Neural cell (in vitro differentiated cells): ENCODE data around the gene APP. TPM values are rescaled to one million over a fixed set of nuclear protein-coding genes. Genes with fewer than 3 reads are reported as not detected.

ENCODE experiments used
- H2AFZ ChIP-seq: fragments of 200-600, 300-800 bp; sonication (generic), shearing (Covaris generic); 2 replicates; pipeline ENCODE4 v1.6.0; 2014; ENCODE audit warnings: low read depth, mild to moderate bottlenecking, antibody characterized with exemption, low read length, moderate library complexity
- H3F3A ChIP-seq: fragments of 200-600 bp; shearing (Covaris generic); 2 replicates; pipeline ENCODE4 v1.6.1; 2016; ENCODE audit warnings: mild to moderate bottlenecking, moderate library complexity, mixed read lengths, antibody characterized with exemption, low read length; ENCODE audit not compliant: insufficient read depth, poor library complexity, severe bottlenecking
- H3K27ac ChIP-seq: fragments of 200-600, 300-800 bp; sonication (generic), shearing (Covaris generic); 2 replicates; pipeline ENCODE4 v1.5.1; 2014; ENCODE audit warnings: mild to moderate bottlenecking, low read length, moderate library complexity
- H3K27me3 ChIP-seq: fragments of 300-800, 200-600 bp; sonication (generic), shearing (Covaris generic); 2 replicates; pipeline ENCODE4 v1.6.0; 2014; ENCODE audit warnings: mild to moderate bottlenecking, low read depth, low read length, moderate library complexity; ENCODE audit not compliant: insufficient read depth
- H3K36me3 ChIP-seq: fragments of 300-800, 200-600 bp; sonication (generic), shearing (Covaris generic); 2 replicates; pipeline ENCODE4 v1.5.1; 2014; ENCODE audit warnings: mild to moderate bottlenecking, antibody characterized with exemption, low read length, moderate library complexity; ENCODE audit not compliant: insufficient read depth
- H3K4me2 ChIP-seq: fragments of 300-800, 200-600 bp; sonication (generic), shearing (Covaris generic); 2 replicates; pipeline ENCODE4 v1.6.0; 2014; ENCODE audit warnings: mild to moderate bottlenecking, low read length
- H3K4me3 ChIP-seq: fragments of 300-800, 200-600 bp; sonication (generic), shearing (Covaris generic); 2 replicates; pipeline ENCODE4 v1.5.1; 2014; ENCODE audit warnings: mild to moderate bottlenecking, low read length, moderate library complexity
- H3K79me2 ChIP-seq: fragments of 200-600 bp; shearing (Covaris generic); replicated peaks from 2 replicates; pipeline ENCODE4 v1.6.0; 2014; ENCODE audit warnings: mild to moderate bottlenecking, low read length, moderate library complexity; ENCODE audit not compliant: insufficient read depth
- H3K9ac ChIP-seq: fragments of 300-800, 200-600 bp; sonication (generic), shearing (Covaris generic); 2 replicates; pipeline ENCODE4 v1.6.1; 2016; ENCODE audit warnings: mild to moderate bottlenecking, low read length, mixed read lengths
- H3K9me2 ChIP-seq: fragments of 200-600 bp; shearing (Covaris generic); 2 replicates; pipeline ENCODE4 v1.6.1; 2016; ENCODE audit warnings: mild to moderate bottlenecking, low read length, mixed read lengths; ENCODE audit not compliant: insufficient read depth
- H3K9me3 ChIP-seq: fragments of 200-600, 300-800 bp; sonication (generic), shearing (Covaris generic); 2 replicates; pipeline ENCODE4 v1.6.1; 2016; ENCODE audit warnings: mild to moderate bottlenecking, mixed run types, low read length, moderate library complexity, mixed read lengths
- H4K20me1 ChIP-seq: fragments of 200-600 bp; shearing (Covaris generic); 2 replicates; pipeline ENCODE4 v1.6.1; 2016; ENCODE audit warnings: mild to moderate bottlenecking, mixed run types; ENCODE audit not compliant: insufficient read depth
- EP300 ChIP-seq: fragments of 450-650 bp; conservative IDR thresholded peaks from 2 replicates; pipeline ENCODE4 v1.6.1; 2014; ENCODE audit warnings: antibody characterized with exemption, mild to moderate bottlenecking, moderate library complexity; ENCODE audit not compliant: poor library complexity, severe bottlenecking
- EZH2 ChIP-seq: fragments of 200-600, 300-800 bp; shearing (Covaris generic), sonication (generic); IDR thresholded peaks from 2 replicates; pipeline ENCODE4 v1.6.1; 2014; ENCODE audit warnings: antibody characterized with exemption, low read length, borderline replicate concordance, mild to moderate bottlenecking; ENCODE audit not compliant: insufficient read depth, poor library complexity, severe bottlenecking
- MXI1 ChIP-seq: fragments of 450-650 bp; conservative IDR thresholded peaks from 2 replicates; pipeline ENCODE4 v1.6.1; 2014; ENCODE audit warnings: antibody characterized with exemption, mild to moderate bottlenecking; ENCODE audit not compliant: poor library complexity, severe bottlenecking
- POLR2AphosphoS5 ChIP-seq: IDR thresholded peaks from 2 replicates; pipeline ENCODE4 v1.6.1; 2012
- RAD21 ChIP-seq: fragments of 450-650 bp; conservative IDR thresholded peaks from 2 replicates; pipeline ENCODE4 v1.6.1; 2014; ENCODE audit warnings: antibody characterized with exemption, mild to moderate bottlenecking, moderate library complexity
- SMC3 ChIP-seq: fragments of 450-650 bp; conservative IDR thresholded peaks from 2 replicates; pipeline ENCODE4 v1.6.1; 2014; ENCODE audit warnings: antibody characterized with exemption, mild to moderate bottlenecking, moderate library complexity; ENCODE audit not compliant: poor library complexity
- TAF1 ChIP-seq: IDR thresholded peaks from 2 replicates; pipeline ENCODE4 v1.6.1; 2012; ENCODE audit warnings: low read depth
- polyA plus RNA-seq: library from polyadenylated mRNA; depleted of rRNA; stranded (reverse); fragments of >200 nt; gene quantifications from 2 replicates; pipeline ENCODE4 v1.2.3, GENCODE V29; 2014
- TF ChIP-seq, protein P1 (sequence below): IDR thresholded peaks from 2 replicates; pipeline ENCODE4 v1.6.1; 2012; ENCODE audit warnings: borderline replicate concordance
- TF ChIP-seq, protein P2 (sequence below): fragments of 450-650 bp; IDR thresholded peaks from 2 replicates; pipeline ENCODE4 v1.5.1; 2014; ENCODE audit warnings: antibody characterized with exemption, mild to moderate bottlenecking, moderate library complexity; ENCODE audit not compliant: poor library complexity, severe bottlenecking

The APP gene
- polyA plus RNA-seq, 1 donor from 2014 or later, result 470 TPM

DNA sequence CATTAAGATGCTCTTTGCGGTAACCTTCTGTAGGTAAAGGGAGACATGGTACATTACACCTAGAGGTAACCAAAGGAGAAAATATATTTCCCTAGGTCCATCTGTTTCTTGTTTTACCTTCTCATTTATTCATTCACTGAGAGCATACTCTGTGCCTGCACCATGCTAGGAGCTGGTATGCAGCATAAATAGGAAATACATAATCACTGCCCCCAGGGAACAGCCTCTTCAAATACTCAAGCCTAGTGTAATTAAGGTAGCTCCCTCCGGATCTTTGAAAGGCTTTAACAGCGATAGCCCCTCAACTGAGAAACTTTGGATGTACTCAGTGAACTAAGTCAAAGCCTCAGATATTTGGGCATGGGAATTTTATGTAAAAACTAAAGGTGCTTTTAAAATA, 312.2 kb downstream of the APP start:
- Histone ChIP-seq H3K9me2 (no peaks in the 10 kb centered on the region), H3K36me3 (no peaks in the 10 kb centered on the region), H3K4me3 (no peak overlapping the region), H3K4me2 (no peak overlapping the region), H3K9ac (no peak overlapping the region), H3K9me3 (no peaks in the 10 kb centered on the region), H3K79me2 (no peaks in the 10 kb centered on the region), H4K20me1 (no peaks in the 10 kb centered on the region), H3K27me3 (no peaks in the 10 kb centered on the region), H3K27ac (no peak overlapping the region), H3F3A (no peaks in the 10 kb centered on the region), H2AFZ (no peak overlapping the region)
- TF ChIP-seq MXI1 (no peak), EP300 (no peak)

DNA sequence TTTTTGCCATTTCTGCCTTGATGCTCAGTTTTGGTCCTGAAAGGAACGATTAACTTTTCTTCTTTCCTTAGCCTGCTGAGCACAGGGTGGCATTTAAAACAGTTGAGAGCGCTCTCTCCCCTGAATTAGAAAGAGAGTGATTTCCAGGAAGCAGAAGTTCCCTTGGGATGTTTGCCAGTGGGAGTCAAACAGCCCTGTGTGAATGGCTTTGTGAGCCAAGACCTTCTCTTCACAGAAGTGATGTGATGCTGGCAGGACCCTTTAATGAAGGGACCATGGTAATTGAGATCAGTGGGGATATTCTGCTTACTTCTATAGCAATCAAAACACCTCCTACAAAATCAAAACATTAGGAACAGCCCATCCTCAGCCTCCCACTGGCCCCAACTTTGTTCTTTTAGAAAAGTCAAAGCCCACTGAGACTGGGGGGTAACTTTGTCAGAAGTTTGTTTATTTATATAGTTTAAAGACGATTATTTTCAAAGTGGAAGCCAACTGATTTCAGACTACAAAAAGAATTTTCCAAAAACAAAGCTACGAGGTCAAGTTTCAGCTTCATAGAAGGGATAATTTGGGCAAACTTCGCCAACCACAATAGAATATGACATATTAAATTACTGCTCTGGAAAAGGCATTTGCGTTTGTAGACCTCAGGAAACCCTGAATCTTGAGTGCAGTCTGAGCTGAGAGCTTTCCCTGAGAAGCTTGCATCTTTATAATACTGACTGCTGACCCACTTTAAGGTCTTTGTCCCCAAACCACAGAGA, 313.1 kb downstream of the APP start:
- H3K27ac ChIP-seq, result no peak overlapping the region
- no peaks in the 10 kb centered on the region for H3K79me2 ChIP-seq
- H3K9ac ChIP-seq, result no peak overlapping the region
- H3K4me3 ChIP-seq, result no peak overlapping the region
- H3K9me2 ChIP-seq, result no peaks in the 10 kb centered on the region
- no peaks in the 10 kb centered on the region for H3K36me3 ChIP-seq
- no peaks in the 10 kb centered on the region for H4K20me1 ChIP-seq
- no peak overlapping the region for H3K4me2 ChIP-seq
- no peaks in the 10 kb centered on the region for H3K9me3 ChIP-seq
- H3K27me3 ChIP-seq, result no peaks in the 10 kb centered on the region
- TF ChIP-seq, protein P1, sequence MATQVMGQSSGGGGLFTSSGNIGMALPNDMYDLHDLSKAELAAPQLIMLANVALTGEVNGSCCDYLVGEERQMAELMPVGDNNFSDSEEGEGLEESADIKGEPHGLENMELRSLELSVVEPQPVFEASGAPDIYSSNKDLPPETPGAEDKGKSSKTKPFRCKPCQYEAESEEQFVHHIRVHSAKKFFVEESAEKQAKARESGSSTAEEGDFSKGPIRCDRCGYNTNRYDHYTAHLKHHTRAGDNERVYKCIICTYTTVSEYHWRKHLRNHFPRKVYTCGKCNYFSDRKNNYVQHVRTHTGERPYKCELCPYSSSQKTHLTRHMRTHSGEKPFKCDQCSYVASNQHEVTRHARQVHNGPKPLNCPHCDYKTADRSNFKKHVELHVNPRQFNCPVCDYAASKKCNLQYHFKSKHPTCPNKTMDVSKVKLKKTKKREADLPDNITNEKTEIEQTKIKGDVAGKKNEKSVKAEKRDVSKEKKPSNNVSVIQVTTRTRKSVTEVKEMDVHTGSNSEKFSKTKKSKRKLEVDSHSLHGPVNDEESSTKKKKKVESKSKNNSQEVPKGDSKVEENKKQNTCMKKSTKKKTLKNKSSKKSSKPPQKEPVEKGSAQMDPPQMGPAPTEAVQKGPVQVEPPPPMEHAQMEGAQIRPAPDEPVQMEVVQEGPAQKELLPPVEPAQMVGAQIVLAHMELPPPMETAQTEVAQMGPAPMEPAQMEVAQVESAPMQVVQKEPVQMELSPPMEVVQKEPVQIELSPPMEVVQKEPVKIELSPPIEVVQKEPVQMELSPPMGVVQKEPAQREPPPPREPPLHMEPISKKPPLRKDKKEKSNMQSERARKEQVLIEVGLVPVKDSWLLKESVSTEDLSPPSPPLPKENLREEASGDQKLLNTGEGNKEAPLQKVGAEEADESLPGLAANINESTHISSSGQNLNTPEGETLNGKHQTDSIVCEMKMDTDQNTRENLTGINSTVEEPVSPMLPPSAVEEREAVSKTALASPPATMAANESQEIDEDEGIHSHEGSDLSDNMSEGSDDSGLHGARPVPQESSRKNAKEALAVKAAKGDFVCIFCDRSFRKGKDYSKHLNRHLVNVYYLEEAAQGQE, result no peak
- no peak for TF ChIP-seq POLR2AphosphoS5
- TF ChIP-seq EZH2, result no peak
- TF ChIP-seq, protein P2, sequence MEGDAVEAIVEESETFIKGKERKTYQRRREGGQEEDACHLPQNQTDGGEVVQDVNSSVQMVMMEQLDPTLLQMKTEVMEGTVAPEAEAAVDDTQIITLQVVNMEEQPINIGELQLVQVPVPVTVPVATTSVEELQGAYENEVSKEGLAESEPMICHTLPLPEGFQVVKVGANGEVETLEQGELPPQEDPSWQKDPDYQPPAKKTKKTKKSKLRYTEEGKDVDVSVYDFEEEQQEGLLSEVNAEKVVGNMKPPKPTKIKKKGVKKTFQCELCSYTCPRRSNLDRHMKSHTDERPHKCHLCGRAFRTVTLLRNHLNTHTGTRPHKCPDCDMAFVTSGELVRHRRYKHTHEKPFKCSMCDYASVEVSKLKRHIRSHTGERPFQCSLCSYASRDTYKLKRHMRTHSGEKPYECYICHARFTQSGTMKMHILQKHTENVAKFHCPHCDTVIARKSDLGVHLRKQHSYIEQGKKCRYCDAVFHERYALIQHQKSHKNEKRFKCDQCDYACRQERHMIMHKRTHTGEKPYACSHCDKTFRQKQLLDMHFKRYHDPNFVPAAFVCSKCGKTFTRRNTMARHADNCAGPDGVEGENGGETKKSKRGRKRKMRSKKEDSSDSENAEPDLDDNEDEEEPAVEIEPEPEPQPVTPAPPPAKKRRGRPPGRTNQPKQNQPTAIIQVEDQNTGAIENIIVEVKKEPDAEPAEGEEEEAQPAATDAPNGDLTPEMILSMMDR, result no peak
- TF ChIP-seq MXI1, result no peak
- no peak for TF ChIP-seq RAD21
- TF ChIP-seq EP300, result no peak
- no peak for TF ChIP-seq SMC3
- no peak for TF ChIP-seq TAF1
- H2AFZ ChIP-seq, result no peak overlapping the region
- H3F3A ChIP-seq, result no peaks in the 10 kb centered on the region
